ENCODE measurements around the gene TAGLN2.
A peak's percentile ranks its signal among the peaks of the same experiment; 100 is the strongest.

The TAGLN2 gene

DNA sequence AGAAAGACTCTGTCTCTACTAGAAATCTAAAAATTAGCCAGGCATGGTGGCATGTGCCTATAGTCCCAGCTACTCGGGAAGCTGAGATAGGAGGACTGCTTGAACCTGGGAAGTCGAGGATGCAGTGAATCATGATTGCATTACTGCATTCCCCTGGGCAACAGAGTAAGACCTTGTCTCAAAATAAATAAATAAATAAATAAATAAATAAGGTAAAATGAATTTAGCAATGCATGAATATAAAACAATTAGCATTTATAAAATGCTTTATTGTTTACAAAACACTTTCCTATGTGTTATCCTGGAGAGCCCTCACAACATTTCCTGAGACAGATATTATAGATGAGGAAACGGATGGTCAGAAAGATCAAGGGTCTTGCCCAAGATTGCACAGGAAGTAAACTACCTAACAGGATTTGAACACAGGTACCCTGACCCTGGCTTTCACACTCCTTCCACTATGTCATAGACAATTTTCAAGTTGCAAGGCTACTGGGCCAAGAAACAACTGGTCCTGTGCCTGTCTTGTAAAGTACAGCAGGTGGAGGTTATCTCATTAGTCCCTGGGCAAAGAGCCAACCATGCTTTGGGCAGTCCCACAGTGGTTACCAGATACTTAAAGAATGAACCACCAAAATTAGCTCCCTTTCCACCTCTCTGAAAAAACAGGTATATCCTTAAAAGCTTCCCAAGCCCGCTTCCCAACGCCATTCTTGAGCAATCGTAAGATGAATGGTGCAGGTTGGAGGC, 47.4 kb downstream of the TAGLN2 start:
- no peak for DNase-seq (ENCODE audit: low read depth, low spot score)

DNA sequence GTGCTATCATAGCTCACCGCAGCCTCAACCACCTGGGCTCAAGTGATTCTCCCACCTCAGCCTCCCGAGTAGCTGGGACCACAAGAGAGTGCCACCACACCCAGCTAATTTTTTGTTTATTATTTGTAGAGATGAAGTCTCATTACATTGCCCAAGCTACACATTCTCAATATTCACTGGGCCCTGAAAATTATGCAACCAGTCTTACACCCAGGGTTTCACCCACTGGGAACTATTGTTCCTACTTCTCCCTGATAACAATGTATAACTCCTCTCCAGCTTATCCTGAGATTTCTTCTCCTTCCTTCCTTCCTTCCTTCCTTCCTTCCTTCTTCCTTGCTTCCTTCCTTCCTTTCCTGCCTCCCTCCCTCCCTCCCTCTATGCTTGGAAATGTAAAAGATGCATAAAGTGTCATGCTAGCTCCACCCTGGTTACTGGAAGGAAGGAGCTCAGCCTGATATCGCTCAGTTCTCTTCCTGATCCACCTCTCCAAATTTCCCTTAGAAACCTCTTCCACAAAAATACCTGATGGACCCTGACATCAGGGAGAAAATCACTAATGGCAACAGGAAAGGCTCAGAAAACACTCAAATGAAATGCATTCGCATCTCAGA, 51.7 kb downstream of the TAGLN2 start:
- no peak for DNase-seq (ENCODE audit: low read depth, low spot score)

DNA sequence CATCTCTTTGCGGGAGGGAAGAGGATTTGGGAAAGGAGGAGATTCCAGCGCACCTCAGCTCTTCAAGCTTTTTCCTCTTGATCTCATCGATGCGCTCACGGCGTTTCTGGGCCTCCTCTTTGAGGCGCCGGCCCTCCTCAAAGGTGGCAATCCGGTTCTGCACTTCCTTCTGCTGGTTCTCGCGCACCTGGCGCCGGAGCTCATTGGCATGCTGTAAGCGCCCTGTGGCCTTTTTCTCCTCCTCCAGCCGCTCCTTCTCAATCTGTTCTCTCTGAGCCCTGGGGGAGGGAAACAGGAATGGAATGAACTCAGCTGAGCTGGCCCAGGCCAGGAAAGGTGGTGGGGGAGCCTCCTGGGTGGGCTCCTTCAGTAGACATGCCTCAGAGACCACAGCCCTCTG, 52.4 kb downstream of the TAGLN2 start:
- no peak for DNase-seq (ENCODE audit: low read depth, low spot score)

DNA sequence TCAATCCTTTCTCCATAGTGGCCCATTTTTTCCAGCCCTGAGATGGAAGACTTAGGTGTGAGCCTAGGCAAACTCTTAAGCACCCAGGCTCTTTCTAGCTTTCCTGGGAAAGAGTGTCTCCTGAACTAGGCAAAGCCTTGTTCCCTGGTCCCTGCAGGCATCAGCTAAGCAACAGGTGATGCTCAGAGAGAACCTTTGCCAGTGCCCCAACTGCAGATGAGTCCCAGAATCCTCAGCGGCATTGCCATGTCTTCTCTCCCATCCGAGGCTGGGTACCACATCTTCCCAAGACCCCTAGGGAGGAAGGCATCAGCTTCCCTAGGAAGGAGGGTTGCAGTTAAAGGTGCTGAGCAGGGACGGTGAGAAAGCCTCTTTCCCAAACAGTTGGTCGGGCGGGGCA, 54.6 kb downstream of the TAGLN2 start:
- DNase-seq (ENCODE audit: low read depth, low spot score), result no peak

DNA sequence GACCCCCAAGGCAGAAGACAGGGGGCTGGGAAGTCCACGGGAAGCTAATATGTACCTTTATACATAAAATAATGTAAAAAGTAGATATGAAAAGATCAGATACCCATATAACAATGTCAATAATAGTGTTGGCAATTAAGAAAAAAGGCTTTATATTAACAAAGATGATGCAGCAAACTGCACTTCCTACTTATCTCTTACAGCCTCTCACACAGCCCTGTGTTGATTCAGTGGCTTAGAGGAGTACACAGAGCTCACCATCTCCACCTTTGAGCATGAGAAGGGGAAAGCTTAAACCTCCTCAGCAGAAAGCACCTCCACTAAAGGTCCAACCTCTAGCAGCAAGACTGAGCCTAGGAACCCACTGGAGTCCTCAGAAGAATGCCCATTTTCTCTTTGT, 55.7 kb downstream of the TAGLN2 start:
- DNase-seq (ENCODE audit: low read depth, low spot score), result no peak

DNA sequence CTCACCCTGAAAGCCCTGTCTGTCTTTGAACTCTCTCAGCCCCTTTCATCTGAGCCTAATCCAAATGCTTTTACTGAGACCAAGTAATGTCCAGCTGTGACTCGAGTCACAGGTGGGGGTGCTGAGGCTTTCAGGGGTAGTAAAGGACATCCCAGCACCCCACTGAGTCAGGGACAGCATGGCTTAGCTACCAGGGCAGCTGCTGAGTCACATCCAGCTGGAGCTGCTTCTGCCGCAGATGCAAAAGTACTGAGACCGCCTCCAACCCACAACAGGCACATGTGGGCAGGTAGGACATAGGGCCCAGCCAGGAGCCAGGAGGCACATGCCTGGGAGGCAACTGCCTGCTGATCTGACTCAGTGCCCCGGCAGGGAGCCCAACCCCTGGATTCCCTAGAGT, 56.1 kb downstream of the TAGLN2 start:
- DNase-seq (ENCODE audit: low read depth, low spot score), result peak; percentile 48

DNA sequence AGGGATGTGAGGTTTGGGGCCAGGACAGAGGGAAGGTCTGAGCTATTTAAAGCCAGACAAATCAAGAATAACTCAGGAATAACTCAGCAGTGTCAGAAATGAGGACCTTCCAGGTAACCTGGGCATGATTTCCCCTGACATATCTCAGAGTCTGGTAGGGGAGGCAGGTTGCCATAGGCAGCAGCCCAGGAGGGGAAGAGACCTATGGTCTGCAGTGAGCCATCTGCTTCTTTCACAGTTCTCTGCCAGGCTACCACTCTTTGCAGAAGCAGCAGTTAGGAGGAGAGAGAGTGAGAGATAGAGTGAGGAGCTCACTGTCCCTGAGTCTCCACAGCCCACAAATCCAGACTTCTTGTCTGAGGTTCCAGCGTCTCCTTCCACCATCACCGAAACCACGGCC, 56.5 kb downstream of the TAGLN2 start:
- no peak for DNase-seq (ENCODE audit: low read depth, low spot score)
